GM19351 (cell line): ENCODE data around the gene DHCR7.

ENCODE experiments used
- ATAC-seq: cut with Tn5 transposase; IDR thresholded peaks from one replicate; pipeline ENCODE4 v1.9.1; 2021; ENCODE audit warnings: mild to moderate bottlenecking, moderate library complexity; ENCODE audit not compliant: unreplicated experiment

The DHCR7 gene

DNA sequence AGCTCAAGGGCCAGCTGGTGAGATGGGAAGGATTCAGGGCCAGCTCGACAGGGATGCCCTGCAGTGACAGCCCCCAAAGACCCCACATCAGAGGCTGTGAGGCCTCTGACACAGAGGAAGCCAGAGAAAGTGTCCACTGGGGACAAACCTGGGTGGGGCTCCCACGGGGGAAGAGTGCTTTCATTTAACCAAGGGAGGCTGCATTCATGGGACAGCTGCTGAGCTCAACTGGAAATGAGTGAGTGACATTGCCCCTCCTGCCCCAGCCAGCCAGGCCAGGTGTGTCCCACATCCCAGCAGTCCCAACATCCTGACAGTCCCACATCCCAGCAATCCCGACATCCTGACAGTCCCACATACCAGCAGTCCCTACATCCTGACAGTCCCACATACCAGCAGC lies 61.0 kb downstream of the DHCR7 start:
- ATAC-seq: no peak

- ATAC-seq: no peak
Observed at GRCh38 chr11:71386202-71386601, 62.0 kb downstream of the DHCR7 start.

GRCh38 chr11:71385091-71385490 lies 63.1 kb downstream of the DHCR7 start:
- ATAC-seq: no peak

DNA sequence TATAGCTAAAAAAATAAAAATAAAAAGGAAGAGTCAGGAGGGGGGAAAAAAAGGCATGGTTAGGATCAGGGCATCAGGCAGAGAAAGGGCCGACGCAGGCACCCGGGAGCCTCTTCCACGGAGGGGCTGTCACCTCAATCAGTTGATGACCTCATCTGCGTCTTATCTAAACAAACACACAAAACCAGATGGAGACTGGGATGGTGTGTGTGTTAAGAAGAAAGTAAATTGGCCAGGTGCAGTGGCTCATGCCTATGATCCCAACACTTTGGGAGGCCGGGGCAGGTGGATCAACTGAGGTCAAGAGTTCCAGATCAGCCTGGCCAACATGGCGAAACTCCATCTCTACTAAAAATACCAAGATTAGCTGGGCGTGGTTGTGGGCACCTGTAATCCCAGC lies 63.6 kb downstream of the DHCR7 start:
- ATAC-seq: no peak
